WTC11 (cell line): ENCODE measurements around the gene MEIS2.

Experiments
- CREM ChIP-seq: sonication (generic); formaldehyde crosslinking; IDR thresholded peaks from 2 replicates; pipeline ENCODE4 v1.8.1; 2022; ENCODE audit warnings: mild to moderate bottlenecking, missing genetic modification reagents, moderate library complexity
- CTCF ChIP-seq: fragments of 200-600 bp; IDR thresholded peaks from 2 replicates; pipeline ENCODE4 v1.8.0; 2022; ENCODE audit warnings: antibody characterized with exemption
- JUN ChIP-seq: sonication (generic); formaldehyde crosslinking; IDR thresholded peaks from 2 replicates; pipeline ENCODE4 v1.8.0; 2023; ENCODE audit warnings: mild to moderate bottlenecking, missing genetic modification reagents
- NFE2L1 ChIP-seq: sonication (generic); formaldehyde crosslinking; IDR thresholded peaks from 2 replicates; pipeline ENCODE4 v1.8.1; 2023; ENCODE audit warnings: missing genetic modification reagents
- TP53 ChIP-seq: sonication (generic); formaldehyde crosslinking; IDR thresholded peaks from 2 replicates; pipeline ENCODE4 v1.8.1; 2023; ENCODE audit warnings: mild to moderate bottlenecking, missing genetic modification reagents
- ZNF263 ChIP-seq: sonication (generic); formaldehyde crosslinking; IDR thresholded peaks from 2 replicates; pipeline ENCODE4 v1.8.1; 2022; ENCODE audit warnings: low read depth, mild to moderate bottlenecking, moderate library complexity, missing genetic modification reagents
- TF ChIP-seq, protein P1 (sequence below): sonication (generic); formaldehyde crosslinking; IDR thresholded peaks from 2 replicates; pipeline ENCODE4 v1.8.1; 2022; ENCODE audit warnings: low read depth, missing genetic modification reagents, borderline replicate concordance

DNA sequence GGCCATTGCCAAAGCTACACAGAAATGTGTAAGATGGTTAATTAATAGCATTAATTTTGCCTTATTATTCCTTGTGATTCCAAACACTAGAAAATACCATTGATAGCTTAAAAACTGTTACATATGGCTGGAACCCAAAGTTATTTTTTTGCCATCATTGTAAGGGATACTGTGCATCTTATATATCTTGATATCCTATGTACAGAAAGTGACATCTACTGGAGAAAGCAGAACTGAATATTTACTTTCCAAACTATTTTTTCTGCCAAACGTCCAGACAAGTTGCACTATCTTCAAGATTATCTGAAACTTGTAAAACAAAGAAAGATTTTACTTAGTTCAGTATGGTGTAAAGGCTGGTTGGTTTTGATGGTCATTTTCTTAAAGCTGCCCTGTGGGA is 33.3 kb upstream of the MEIS2 start:
- TF ChIP-seq CTCF, result no peak
- TF ChIP-seq TP53, result no peak
- TF ChIP-seq CREM (CRISPR knock-in tag), result no peak
- TF ChIP-seq JUN (CRISPR knock-in tag), result no peak
- no peak for TF ChIP-seq NFE2L1 (CRISPR knock-in tag)
- TF ChIP-seq, protein P1, sequence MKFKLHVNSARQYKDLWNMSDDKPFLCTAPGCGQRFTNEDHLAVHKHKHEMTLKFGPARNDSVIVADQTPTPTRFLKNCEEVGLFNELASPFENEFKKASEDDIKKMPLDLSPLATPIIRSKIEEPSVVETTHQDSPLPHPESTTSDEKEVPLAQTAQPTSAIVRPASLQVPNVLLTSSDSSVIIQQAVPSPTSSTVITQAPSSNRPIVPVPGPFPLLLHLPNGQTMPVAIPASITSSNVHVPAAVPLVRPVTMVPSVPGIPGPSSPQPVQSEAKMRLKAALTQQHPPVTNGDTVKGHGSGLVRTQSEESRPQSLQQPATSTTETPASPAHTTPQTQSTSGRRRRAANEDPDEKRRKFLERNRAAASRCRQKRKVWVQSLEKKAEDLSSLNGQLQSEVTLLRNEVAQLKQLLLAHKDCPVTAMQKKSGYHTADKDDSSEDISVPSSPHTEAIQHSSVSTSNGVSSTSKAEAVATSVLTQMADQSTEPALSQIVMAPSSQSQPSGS, result no peak
- no peak for TF ChIP-seq ZNF263 (CRISPR knock-in tag)
